Activated CD8-positive, alpha-beta T cell treated with anti-CD3 and anti-CD28 coated beads, Interleukin-2, amount 10 ng/mL, durations not matched to agents 7 days and 5 days (primary cell): ENCODE results near the gene NUP210L. TPM values are rescaled to one million over a fixed set of nuclear protein-coding genes. Genes with fewer than 3 reads are reported as not detected.

Experiments used
- ATAC-seq: fragments of 150-1000 bp; cut with Tn5 transposase; one replicate; pipeline ENCODE4 v1.10.0; 2021; ENCODE audit warnings: moderate library complexity
- CTCF ChIA-PET: fragments of 350-600 bp; sonication (Branson Sonifier 250); formaldehyde crosslinking; loops from one replicate; lab custom pipeline; 2021; ENCODE audit warnings: antibody characterized with exemption; lab: Charles Lee
- POLR2A ChIA-PET: fragments of 350-600 bp; sonication (Branson Sonifier 250); formaldehyde crosslinking; loops from one replicate; lab custom pipeline; 2021; ENCODE audit warnings: antibody characterized with exemption; lab: Charles Lee
- DNase-seq: peaks from one replicate; pipeline ENCODE4 v3.0.0-alpha.2; 2020
- H3K27ac Mint-ChIP-seq: one replicate; pipeline ENCODE4 v1.8.0; 2021; ENCODE audit warnings: mild to moderate bottlenecking, mixed read lengths
- H3K27me3 Mint-ChIP-seq: one replicate; pipeline ENCODE4 v1.8.0; 2021; ENCODE audit warnings: low read depth, mixed read lengths
- H3K36me3 Mint-ChIP-seq: one replicate; pipeline ENCODE4 v1.8.0; 2021; ENCODE audit warnings: low read depth, mixed read lengths
- H3K4me1 Mint-ChIP-seq: one replicate; pipeline ENCODE4 v1.8.0; 2021; ENCODE audit warnings: low read depth, mixed read lengths
- H3K4me3 Mint-ChIP-seq: one replicate; pipeline ENCODE4 v1.8.0; 2021; ENCODE audit warnings: mild to moderate bottlenecking, mixed read lengths
- H3K9me3 Mint-ChIP-seq: one replicate; pipeline ENCODE4 v1.8.0; 2022; ENCODE audit warnings: mixed read lengths; ENCODE audit not compliant: insufficient read depth
- microRNA-seq: library from miRNA; unstranded; fragments of <30 nt; microRNA quantifications from one replicate; pipeline ENCODE4 v1.2.0, GENCODE V29; 2022
- total RNA-seq, 2 experiments: library from RNA; stranded (reverse); gene quantifications; one replicate each; pipeline ENCODE4 v1.2.3, GENCODE V29; 2021

NUP210L gene
- total RNA-seq, 2 experiments from 2014 or later: 0.08 to 0.13 TPM

DNA sequence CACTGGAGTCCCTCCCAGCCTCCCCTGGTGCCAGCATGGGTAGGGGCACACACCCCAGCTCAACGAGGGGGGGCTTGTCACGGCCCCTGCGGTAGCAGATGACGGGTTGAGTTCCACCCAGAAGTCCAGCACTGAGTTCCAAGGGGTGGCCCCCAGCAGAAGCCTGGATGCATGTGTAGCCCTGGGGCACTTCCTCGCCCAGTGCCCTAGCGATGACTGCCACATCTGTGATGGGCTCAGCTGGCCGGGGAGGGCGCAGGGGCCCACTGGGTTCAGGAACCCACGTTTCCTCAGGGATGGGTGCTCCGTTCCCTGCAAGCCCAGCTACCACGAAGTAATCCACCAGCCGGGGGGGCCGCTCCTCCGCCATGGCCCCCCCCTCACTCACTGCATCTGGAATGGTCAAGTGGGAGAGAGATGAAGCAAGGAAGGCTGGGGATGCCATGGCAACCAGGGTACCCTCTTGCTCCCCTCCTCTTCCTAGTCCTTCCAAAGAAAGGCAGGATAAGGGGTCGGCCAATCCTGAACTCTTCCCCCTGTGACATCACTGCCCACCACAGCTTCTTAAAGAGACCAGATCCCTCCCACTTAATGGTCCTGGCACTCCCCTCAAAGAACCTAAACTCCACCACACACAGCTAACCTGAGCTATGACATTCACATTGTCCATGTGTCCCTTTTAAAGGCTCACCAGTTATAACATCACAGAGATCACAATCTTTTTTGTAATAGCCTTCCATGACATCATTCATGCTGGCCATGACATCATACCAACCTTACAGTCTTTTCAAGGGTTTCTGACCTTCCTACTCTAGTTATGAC is 210.7 kb downstream of the NUP210L start:
- Mint-ChIP-seq H3K27ac (peak overlapping the region; percentile 97), H3K27me3 (no peaks in the 10 kb centered on the region), H3K36me3 (peaks cover 77% of the 10 kb centered on the region), H3K9me3 (no peaks in the 10 kb centered on the region), H3K4me1 (peaks cover 26% of the 10 kb centered on the region), H3K4me3 (peak overlapping the region; percentile 96)
- POLR2A ChIA-PET: interaction anchor here (0.6 to 5.9 kb wide), 18 partner anchors 8 to 329 kb away, joined by 3 to 71 read pairs (median 6); partner anchors contain the start of genes CREB3L4, CRTC2, GATAD2B and JTB
- CTCF ChIA-PET: interaction anchor here (0.8 to 5.5 kb wide), 15 partner anchors 13 to 409 kb away, joined by 3 to 70 read pairs (median 4); partner anchors contain the start of genes CREB3L4, CRTC2, GATAD2B and JTB
- no peak for ATAC-seq
- peak; percentile 50 for DNase-seq

DNA sequence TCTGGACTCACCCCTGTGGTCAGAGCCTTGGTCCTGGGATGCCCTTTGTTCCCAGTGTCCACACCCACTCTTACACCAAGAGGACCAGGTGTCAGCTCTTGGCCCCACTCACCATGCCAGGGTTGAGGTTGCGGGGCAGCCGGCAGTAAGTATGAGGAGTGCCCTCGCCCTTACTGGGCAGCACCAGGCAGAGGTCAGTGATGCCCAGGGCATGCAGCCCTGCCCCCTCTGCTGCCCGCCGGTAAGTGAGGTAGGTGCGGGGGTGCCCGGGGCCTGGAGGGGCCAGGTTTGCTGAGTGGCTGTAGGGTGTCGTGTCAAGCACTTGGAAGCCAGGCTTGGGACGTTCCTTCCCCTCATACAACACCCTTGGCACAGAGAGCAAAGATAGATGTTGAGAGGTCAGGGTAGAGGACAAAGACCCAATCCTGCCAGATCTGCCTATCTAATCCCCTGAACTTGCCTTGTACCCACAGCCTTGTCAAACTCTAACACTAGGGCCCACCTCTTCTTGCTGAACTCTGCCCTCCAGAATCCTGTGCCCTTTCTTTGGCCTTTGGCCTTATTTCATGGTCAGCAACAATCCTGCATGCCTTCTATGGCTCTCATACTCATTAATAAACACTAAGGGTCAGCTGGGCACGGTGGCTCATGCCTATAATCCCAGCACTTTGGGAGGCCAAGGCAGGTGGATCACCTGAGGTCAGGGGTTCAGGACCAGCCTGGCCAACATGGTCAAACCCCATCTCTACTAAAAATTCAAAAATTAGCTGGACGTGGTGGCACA is 211.9 kb downstream of the NUP210L start:
- Mint-ChIP-seq H3K9me3 (no peaks in the 10 kb centered on the region), H3K4me3 (no peak overlapping the region), H3K27ac (peak overlapping the region; percentile 97), H3K4me1 (peaks cover 26% of the 10 kb centered on the region), H3K36me3 (peaks cover 73% of the 10 kb centered on the region), H3K27me3 (no peaks in the 10 kb centered on the region)
- DNase-seq (no peak), ATAC-seq (no peak)
- ChIA-PET POLR2A (interaction anchor here (4.5 to 5.9 kb wide), 2 partner anchors 14 to 20 kb away, joined by 63 to 71 read pairs; partner anchors contain the start of genes CRTC2 and GATAD2B), CTCF (interaction anchor here (1.1 to 5.5 kb wide), 3 partner anchors 14 to 145 kb away, joined by 3 to 70 read pairs (median 48); partner anchors contain the start of genes CRTC2 and GATAD2B)

Small RNAs within 50 kb of the gene (microRNA-seq; reads per million reads assigned to microRNA genes)
- gene MIR190B: 16.1 reads per million, percentile 31 among the genes with 10 or more reads in this experiment
- gene MIR5698: not detected
- not detected for gene MIR6737

Other genes with a start within 250 kb of the NUP210L start
- 10 to 100 TPM; 70.2 to 71.7 TPM for gene GATAD2B, start 232.1 kb downstream of the NUP210L start, total RNA-seq
- gene DENND4B, start 208.4 kb downstream of the NUP210L start, total RNA-seq: 100 to 1,000 TPM; 140 to 143 TPM
- 100 to 1,000 TPM in 1 of 2 experiments, 10 to 100 TPM in 1; 85.1 to 104 TPM for gene CRTC2, start 196.5 kb downstream of the NUP210L start, total RNA-seq
- 10 to 100 TPM; 35.7 to 36.5 TPM for gene SLC39A1, start 191.5 kb downstream of the NUP210L start, total RNA-seq
- 1 to 10 TPM; 5.7 to 9.0 TPM for gene CREB3L4, start 187.2 kb downstream of the NUP210L start, total RNA-seq
- 100 to 1,000 TPM; 133 to 140 TPM for gene JTB, start 177.4 kb downstream of the NUP210L start, total RNA-seq
- gene RAB13, start 168.7 kb downstream of the NUP210L start, total RNA-seq: 1 to 10 TPM; 5.2 to 6.5 TPM
- gene RPS27, start 164.3 kb downstream of the NUP210L start, total RNA-seq: 1,000 to 10,000 TPM; 1,866 to 2,104 TPM
- gene TPM3, start 37.0 kb upstream of the NUP210L start, total RNA-seq: 100 to 1,000 TPM; 856 to 880 TPM
- not detected for gene CFAP141, start 51.3 kb upstream of the NUP210L start, total RNA-seq
- gene UBAP2L, start 65.9 kb upstream of the NUP210L start, total RNA-seq: 100 to 1,000 TPM; 176 to 179 TPM
- 100 to 1,000 TPM; 110 to 119 TPM for gene HAX1, start 117.6 kb upstream of the NUP210L start, total RNA-seq
- gene AQP10, start 166.0 kb upstream of the NUP210L start, total RNA-seq: not detected
- 10 to 100 TPM; 65.3 to 71.6 TPM for gene ATP8B2, start 170.5 kb upstream of the NUP210L start, total RNA-seq